ENCODE results near the gene TNNI2. TPM values are rescaled to one million over a fixed set of nuclear protein-coding genes. Genes with fewer than 3 reads are reported as not detected.

The TNNI2 gene
- total and polyA plus RNA-seq, 10 of the 15 experiments (the other 5 are each of a cell fraction or from before 2014, with no cell fraction given) = 0.14 to 0.79 (median 0.37) TPM; not detected in 4

DNA sequence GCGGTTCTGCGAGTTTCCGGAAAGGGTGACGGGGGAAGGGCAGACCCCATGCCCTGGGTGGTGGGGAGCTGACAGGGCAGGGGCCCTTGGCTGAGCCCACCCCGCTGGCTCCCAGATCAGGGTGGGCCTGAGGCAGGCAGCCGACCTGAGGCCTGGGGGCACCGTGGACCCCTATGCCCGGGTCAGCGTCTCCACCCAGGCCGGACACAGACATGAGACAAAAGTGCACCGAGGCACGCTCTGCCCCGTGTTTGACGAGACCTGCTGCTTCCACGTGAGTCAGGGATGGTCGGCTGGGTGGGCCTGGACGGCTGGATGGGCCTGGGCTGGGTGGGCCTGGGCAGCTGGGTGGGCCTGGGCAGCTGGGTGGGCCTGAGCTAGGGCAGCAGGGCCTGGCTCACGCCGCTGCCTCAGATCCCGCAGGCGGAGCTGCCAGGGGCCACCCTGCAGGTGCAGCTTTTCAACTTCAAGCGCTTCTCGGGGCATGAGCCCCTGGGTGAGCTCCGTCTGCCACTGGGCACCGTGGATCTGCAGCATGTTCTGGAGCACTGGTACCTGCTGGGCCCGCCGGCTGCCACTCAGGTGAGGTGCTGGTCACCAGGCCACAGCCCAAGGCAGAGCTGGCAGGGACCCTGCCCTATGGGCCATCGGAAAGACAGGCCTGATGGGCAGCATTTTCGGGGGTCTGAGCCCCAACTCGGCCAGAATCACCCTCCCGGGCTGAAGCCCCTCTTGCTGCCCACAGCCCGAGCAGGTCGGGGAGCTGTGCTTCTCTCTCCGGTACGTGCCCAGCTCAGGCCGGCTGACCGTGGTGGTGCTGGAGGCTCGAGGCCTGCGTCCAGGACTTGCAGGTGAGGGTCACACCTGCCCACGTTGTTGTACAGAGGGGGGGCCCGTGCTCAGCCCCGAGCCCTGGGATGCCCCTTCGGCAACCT lies 2.5 kb upstream of the TNNI2 start:
- intact Hi-C loops (cut with micrococcal nuclease; ENCODE audit: unreplicated experiment) (loop anchor here (5.0 kb wide), 1 partner anchor 51 kb away; no protein-coding TSS in a partner anchor), in situ Hi-C loops (cut with MboI) (no loop called here)
- ATAC-seq (no peak), FAIRE-seq (no peak), DNase-seq (ENCODE audit: low read depth, low spot score) (no peak)
- POLR2A ChIA-PET = no interaction called here
- TF ChIP-seq, protein P1, sequence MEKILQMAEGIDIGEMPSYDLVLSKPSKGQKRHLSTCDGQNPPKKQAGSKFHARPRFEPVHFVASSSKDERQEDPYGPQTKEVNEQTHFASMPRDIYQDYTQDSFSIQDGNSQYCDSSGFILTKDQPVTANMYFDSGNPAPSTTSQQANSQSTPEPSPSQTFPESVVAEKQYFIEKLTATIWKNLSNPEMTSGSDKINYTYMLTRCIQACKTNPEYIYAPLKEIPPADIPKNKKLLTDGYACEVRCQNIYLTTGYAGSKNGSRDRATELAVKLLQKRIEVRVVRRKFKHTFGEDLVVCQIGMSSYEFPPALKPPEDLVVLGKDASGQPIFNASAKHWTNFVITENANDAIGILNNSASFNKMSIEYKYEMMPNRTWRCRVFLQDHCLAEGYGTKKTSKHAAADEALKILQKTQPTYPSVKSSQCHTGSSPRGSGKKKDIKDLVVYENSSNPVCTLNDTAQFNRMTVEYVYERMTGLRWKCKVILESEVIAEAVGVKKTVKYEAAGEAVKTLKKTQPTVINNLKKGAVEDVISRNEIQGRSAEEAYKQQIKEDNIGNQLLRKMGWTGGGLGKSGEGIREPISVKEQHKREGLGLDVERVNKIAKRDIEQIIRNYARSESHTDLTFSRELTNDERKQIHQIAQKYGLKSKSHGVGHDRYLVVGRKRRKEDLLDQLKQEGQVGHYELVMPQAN (conservative IDR thresholded peaks at IDR 0.05) = no peak
- no peak for TF ChIP-seq NR2C2 (IDR thresholded peaks at IDR 0.05; ENCODE audit: borderline replicate concordance, control insufficient read depth, insufficient read length, low read depth)
- TF ChIP-seq YY1 (IDR thresholded peaks at IDR 0.05; ENCODE audit: low read depth, low read length) = no peak
- no peak for TF ChIP-seq SUZ12 (IDR thresholded peaks at IDR 0.05; ENCODE audit: unreplicated experiment)
- no peak for TF ChIP-seq IKZF1 (conservative IDR thresholded peaks at IDR 0.05)
- TF ChIP-seq, protein P2, sequence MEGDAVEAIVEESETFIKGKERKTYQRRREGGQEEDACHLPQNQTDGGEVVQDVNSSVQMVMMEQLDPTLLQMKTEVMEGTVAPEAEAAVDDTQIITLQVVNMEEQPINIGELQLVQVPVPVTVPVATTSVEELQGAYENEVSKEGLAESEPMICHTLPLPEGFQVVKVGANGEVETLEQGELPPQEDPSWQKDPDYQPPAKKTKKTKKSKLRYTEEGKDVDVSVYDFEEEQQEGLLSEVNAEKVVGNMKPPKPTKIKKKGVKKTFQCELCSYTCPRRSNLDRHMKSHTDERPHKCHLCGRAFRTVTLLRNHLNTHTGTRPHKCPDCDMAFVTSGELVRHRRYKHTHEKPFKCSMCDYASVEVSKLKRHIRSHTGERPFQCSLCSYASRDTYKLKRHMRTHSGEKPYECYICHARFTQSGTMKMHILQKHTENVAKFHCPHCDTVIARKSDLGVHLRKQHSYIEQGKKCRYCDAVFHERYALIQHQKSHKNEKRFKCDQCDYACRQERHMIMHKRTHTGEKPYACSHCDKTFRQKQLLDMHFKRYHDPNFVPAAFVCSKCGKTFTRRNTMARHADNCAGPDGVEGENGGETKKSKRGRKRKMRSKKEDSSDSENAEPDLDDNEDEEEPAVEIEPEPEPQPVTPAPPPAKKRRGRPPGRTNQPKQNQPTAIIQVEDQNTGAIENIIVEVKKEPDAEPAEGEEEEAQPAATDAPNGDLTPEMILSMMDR (IDR thresholded peaks at IDR 0.05 in 2 of 3, conservative IDR thresholded peaks at IDR 0.05 in 1 of 3; ENCODE audit: control insufficient read depth in 2 of 3, extremely low read depth in 1 of 3, insufficient read depth in 1 of 3, low read depth in 3 of 3, low read length in 3 of 3) = no peak
- TF ChIP-seq CREM (IDR thresholded peaks at IDR 0.05; ENCODE audit: low read depth) = no peak
- no peak for TF ChIP-seq SMAD1 (IDR thresholded peaks at IDR 0.05; ENCODE audit: low read depth, partially characterized antibody)
- no peak for TF ChIP-seq EED (IDR thresholded peaks at IDR 0.05; ENCODE audit: low read depth)
- TF ChIP-seq NFYB (IDR thresholded peaks at IDR 0.05; ENCODE audit: insufficient read depth, low read depth, low read length) = no peak
- RAD21 ChIA-PET (ENCODE audit: unreplicated experiment) = interaction anchor here (0.8 to 7.5 kb wide), 12 partner anchors 14 to 315 kb away, joined by 3 to 107 read pairs (median 4); no protein-coding TSS in a partner anchor
- Histone ChIP-seq H3K4me2 (ENCODE audit: control insufficient read depth, insufficient read depth) (no peak overlapping the region), H3K27ac (ENCODE audit: control insufficient read depth, insufficient read depth) (no peak overlapping the region), H2AFZ (ENCODE audit: control insufficient read depth, low read depth, low read length) (no peak overlapping the region), H3K4me3 (no peak overlapping the region), H3K79me2 (ENCODE audit: control insufficient read depth, insufficient read depth, low read length) (no peaks in the 10 kb centered on the region), H3K4me1 (ENCODE audit: control insufficient read depth, insufficient read depth, low read length) (peaks cover 15% of the 10 kb centered on the region), H3K27me3 (replicated peaks in 1 of 2; ENCODE audit: control insufficient read depth in 2 of 2, insufficient read depth in 2 of 2, low read length in 1 of 2) (no peaks in the 10 kb centered on the region; a peak in 1 of 4 replicates), H4K20me1 (ENCODE audit: control insufficient read depth, insufficient read depth) (no peaks in the 10 kb centered on the region), H3K9ac (ENCODE audit: control insufficient read depth, insufficient read depth, low read length) (no peak overlapping the region), H3K9me3 (replicated peaks; ENCODE audit: control insufficient read depth, insufficient read depth, low read length) (no peaks in the 10 kb centered on the region), H3K36me3 (ENCODE audit: control insufficient read depth in 2 of 2, insufficient read depth in 2 of 2, low read length in 1 of 2) (no peaks in the 10 kb centered on the region)
- SMC1A ChIA-PET (ENCODE audit: uncharacterized antibody, unreplicated experiment) = interaction anchor here (1.0 to 3.6 kb wide), 4 partner anchors 15 to 165 kb away, joined by 4 to 17 read pairs (median 6); no protein-coding TSS in a partner anchor
- BruUV-seq (replicated peaks) = no TSS peak
- 31% methylated on average over 33 of the region's 43 CpGs for WGBS (ENCODE audit: insufficient coverage, insufficient replicate concordance, low lambda C conversion rate, missing lambda C conversion rate)
- CTCF ChIA-PET = interaction anchor here (0.7 to 1.8 kb wide), 9 partner anchors 12 to 316 kb away, joined by 3 to 9 read pairs (median 5); no protein-coding TSS in a partner anchor
